Islet of Langerhans (tissue), 1 donor: Measurements from ENCODE around the gene UBAP2.
"Not testable (repeated sequence)": the region's sequence is repeated elsewhere in the genome, so short reads cannot be mapped to it uniquely, and the experiment has no call there.

Experiments used
- FAIRE-seq: peaks from one replicate; lab custom pipeline; 2011; peaks lifted over from hg19 to GRCh38; lab: Jason Lieb, UNC

The UBAP2 gene

GRCh38 chr9:34047864-34048726 is 592 bp downstream of the UBAP2 start:
- FAIRE-seq = no peak

- no peak for FAIRE-seq
Observed at GRCh38 chr9:34046784-34047379, 1.8 kb downstream of the UBAP2 start.

- no peak for FAIRE-seq
Observed at GRCh38 chr9:34045903-34046302, 2.8 kb downstream of the UBAP2 start.

GRCh38 chr9:34042074-34042473 is 6.6 kb downstream of the UBAP2 start:
- not testable (repeated sequence) for FAIRE-seq

GRCh38 chr9:34038851-34039250 is 9.8 kb downstream of the UBAP2 start:
- FAIRE-seq = not testable (repeated sequence)

- FAIRE-seq = no peak
Observed at GRCh38 chr9:34037626-34038025, 11.1 kb downstream of the UBAP2 start.

GRCh38 chr9:34036625-34037024 is 12.1 kb downstream of the UBAP2 start:
- no peak for FAIRE-seq

GRCh38 chr9:34035656-34036055 is 13.0 kb downstream of the UBAP2 start:
- no peak for FAIRE-seq

- FAIRE-seq = no peak
Observed at GRCh38 chr9:34034698-34035065, 14.0 kb downstream of the UBAP2 start.

GRCh38 chr9:34032631-34033030 is 16.1 kb downstream of the UBAP2 start:
- no peak for FAIRE-seq

- no peak for FAIRE-seq
Observed at GRCh38 chr9:34027845-34028574, 20.7 kb downstream of the UBAP2 start.

GRCh38 chr9:34025811-34026210 is 22.9 kb downstream of the UBAP2 start:
- no peak for FAIRE-seq

GRCh38 chr9:34025062-34025461 is 23.6 kb downstream of the UBAP2 start:
- no peak for FAIRE-seq

GRCh38 chr9:34024476-34024875 is 24.2 kb downstream of the UBAP2 start:
- FAIRE-seq = not testable (repeated sequence)

- no peak for FAIRE-seq
Observed at GRCh38 chr9:34016149-34016548, 32.5 kb downstream of the UBAP2 start.

GRCh38 chr9:34010979-34011378 is 37.7 kb downstream of the UBAP2 start:
- no peak for FAIRE-seq

GRCh38 chr9:34001951-34002350 is 46.7 kb downstream of the UBAP2 start:
- no peak for FAIRE-seq

GRCh38 chr9:34001298-34001697 is 47.4 kb downstream of the UBAP2 start:
- FAIRE-seq = no peak

- FAIRE-seq = no peak
Observed at GRCh38 chr9:33995449-33995848, 53.2 kb downstream of the UBAP2 start.

GRCh38 chr9:33993104-33993503 is 55.6 kb downstream of the UBAP2 start:
- peak; percentile 98 for FAIRE-seq

GRCh38 chr9:33992632-33993031 is 56.1 kb downstream of the UBAP2 start:
- no peak for FAIRE-seq

- FAIRE-seq = no peak
Observed at GRCh38 chr9:33988219-33988890, 60.3 kb downstream of the UBAP2 start.

- no peak for FAIRE-seq
Observed at GRCh38 chr9:33976414-33976813, 72.3 kb downstream of the UBAP2 start.
